Activated B cell treated with CpG ODN at 0.5 μM for 24 hours (primary cell): ENCODE measurements around the gene AGO1. TPM values are rescaled to one million over a fixed set of nuclear protein-coding genes. Genes with fewer than 3 reads are reported as not detected.
"Not testable (repeated sequence)": the region's sequence is repeated elsewhere in the genome, so short reads cannot be mapped to it uniquely, and the experiment has no call there.

ENCODE experiments used
- ATAC-seq: fragments of 200-7000 bp; cut with Tn5 transposase; one replicate; pipeline ENCODE4 v1.10.0; 2021; ENCODE audit warnings: low read depth, mild to moderate bottlenecking, moderate library complexity
- CTCF ChIA-PET: fragments of 350-600 bp; sonication (Branson Sonifier 250); formaldehyde crosslinking; loops from one replicate; lab custom pipeline; 2021; ENCODE audit warnings: antibody characterized with exemption; lab: Charles Lee
- POLR2A ChIA-PET: fragments of 350-600 bp; sonication (Branson Sonifier 250); formaldehyde crosslinking; loops from one replicate; lab custom pipeline; 2021; ENCODE audit warnings: antibody characterized with exemption; lab: Charles Lee
- DNase-seq: peaks from one replicate; pipeline ENCODE4 v3.0.0; 2022
- H3K27ac Mint-ChIP-seq: one replicate; pipeline ENCODE4 v1.8.0; 2020; ENCODE audit warnings: mixed read lengths
- H3K27me3 Mint-ChIP-seq: one replicate; pipeline ENCODE4 v1.8.0; 2021; ENCODE audit warnings: mixed read lengths
- H3K36me3 Mint-ChIP-seq: one replicate; pipeline ENCODE4 v1.8.0; 2021; ENCODE audit warnings: low read depth, mixed read lengths
- H3K4me1 Mint-ChIP-seq: one replicate; pipeline ENCODE4 v1.8.0; 2021; ENCODE audit warnings: mixed read lengths
- H3K4me3 Mint-ChIP-seq: one replicate; pipeline ENCODE4 v1.8.0; 2020; ENCODE audit warnings: mild to moderate bottlenecking, mixed read lengths
- H3K9me3 Mint-ChIP-seq: one replicate; pipeline ENCODE4 v1.8.0; 2020; ENCODE audit warnings: mixed read lengths
- CTCF ChIP-seq: fragments of 200-600 bp; IDR thresholded peaks from one replicate; pipeline ENCODE4 v1.8.0; 2022; ENCODE audit warnings: antibody characterized with exemption, mild to moderate bottlenecking
- intact Hi-C: fragments of 100-400 bp; cut with micrococcal nuclease; formaldehyde crosslinking; loops from one replicate; pipeline ENCODE4 v1.15.1; 2024
- total RNA-seq: library from RNA; stranded (reverse); gene quantifications from 2 replicates; pipeline ENCODE4 v1.2.3, GENCODE V29; 2022

The AGO1 gene
- total RNA-seq, 1 donor from 2014 or later: 34.3 TPM

- Mint-ChIP-seq H3K4me1 (no peaks in the 10 kb centered on the region), H3K9me3 (no peaks in the 10 kb centered on the region), H3K4me3 (no peak overlapping the region), H3K36me3 (no peaks in the 10 kb centered on the region), H3K27ac (no peak overlapping the region), H3K27me3 (no peaks in the 10 kb centered on the region)
- TF ChIP-seq CTCF: no peak
- intact Hi-C loops: no loop called here
- ChIA-PET CTCF (no interaction called here), POLR2A (no interaction called here)
- DNase-seq (no peak), ATAC-seq (no peak)
Measured at GRCh38 chr1:35866991-35867390, 16.0 kb upstream of the AGO1 start.

- ATAC-seq, intact Hi-C loops, DNase-seq, H3K4me3 Mint-ChIP-seq, H3K9me3 Mint-ChIP-seq, POLR2A ChIA-PET, H3K4me1 Mint-ChIP-seq, H3K27me3 Mint-ChIP-seq, H3K27ac Mint-ChIP-seq, H3K36me3 Mint-ChIP-seq, CTCF ChIA-PET: not testable (repeated sequence)
Measured at GRCh38 chr1:35869245-35869950, 13.6 kb upstream of the AGO1 start.

- ChIA-PET CTCF (no interaction called here), POLR2A (no interaction called here)
- Mint-ChIP-seq H3K27me3 (no peaks in the 10 kb centered on the region), H3K36me3 (no peaks in the 10 kb centered on the region), H3K27ac (no peak overlapping the region), H3K4me1 (no peaks in the 10 kb centered on the region), H3K4me3 (no peak overlapping the region), H3K9me3 (no peaks in the 10 kb centered on the region)
- ATAC-seq: no peak
- TF ChIP-seq CTCF: no peak
- DNase-seq: no peak
- intact Hi-C loops: no loop called here
Measured at GRCh38 chr1:35870651-35871309, 12.2 kb upstream of the AGO1 start.

- intact Hi-C loops: no loop called here
- no peaks in the 10 kb centered on the region for H3K9me3 Mint-ChIP-seq
- no peak overlapping the region for H3K27ac Mint-ChIP-seq
- no peaks in the 10 kb centered on the region for H3K4me1 Mint-ChIP-seq
- no peak for TF ChIP-seq CTCF
- no peaks in the 10 kb centered on the region for H3K27me3 Mint-ChIP-seq
- H3K36me3 Mint-ChIP-seq: no peaks in the 10 kb centered on the region
- DNase-seq (no peak), ATAC-seq (no peak)
- no peak overlapping the region for H3K4me3 Mint-ChIP-seq
- ChIA-PET POLR2A (interaction anchor here (0.7 kb wide), 1 partner anchor 58 kb away, joined by 7 read pairs; no protein-coding TSS in a partner anchor), CTCF (interaction anchor here (1.5 kb wide), 1 partner anchor 10 kb away, joined by 5 read pairs; the partner anchor contains the start of gene AGO1)
Measured at GRCh38 chr1:35873243-35873750, 9.7 kb upstream of the AGO1 start.

- H3K4me1 Mint-ChIP-seq, DNase-seq, H3K36me3 Mint-ChIP-seq, H3K4me3 Mint-ChIP-seq, intact Hi-C loops, POLR2A ChIA-PET, CTCF ChIA-PET, H3K9me3 Mint-ChIP-seq, H3K27ac Mint-ChIP-seq, ATAC-seq, H3K27me3 Mint-ChIP-seq: not testable (repeated sequence)
Measured at GRCh38 chr1:35874115-35874514, 8.9 kb upstream of the AGO1 start.

- Mint-ChIP-seq H3K36me3 (no peaks in the 10 kb centered on the region), H3K4me3 (no peak overlapping the region), H3K4me1 (no peaks in the 10 kb centered on the region), H3K27ac (no peak overlapping the region), H3K27me3 (peaks cover 4% of the 10 kb centered on the region), H3K9me3 (no peaks in the 10 kb centered on the region)
- CTCF ChIA-PET: no interaction called here
- no peak for TF ChIP-seq CTCF
- POLR2A ChIA-PET: no interaction called here
- intact Hi-C loops: no loop called here
- ATAC-seq (no peak), DNase-seq (no peak)
Measured at GRCh38 chr1:35876988-35877387, 6.0 kb upstream of the AGO1 start.
